ENCODE results near the gene CCNT2. TPM values are rescaled to one million over a fixed set of nuclear protein-coding genes. Genes with fewer than 3 reads are reported as not detected.

The CCNT2 gene
- total RNA-seq, 1 experiment from 2014 or later: 29.6 TPM

- in situ Hi-C loops (cut with HindIII; ENCODE audit: low pct_unique_long_range_greater_than_20kb, low sequenced_read_pairs) (no loop called here), intact Hi-C loops (cut with micrococcal nuclease; ENCODE audit: unreplicated experiment) (no loop called here)
- Histone ChIP-seq H3K27ac (ENCODE audit: low read length) (no peak overlapping the region), H3K36me3 (ENCODE audit: control insufficient read depth, insufficient read depth, low read length) (no peaks in the 10 kb centered on the region), H3K4me1 (ENCODE audit: control insufficient read depth, insufficient read depth, low read length) (no peaks in the 10 kb centered on the region), H3K9me3 (ENCODE audit: control insufficient read depth, insufficient read depth, low read depth, low read length) (no peaks in the 10 kb centered on the region), H3K27me3 (ENCODE audit: control insufficient read depth, insufficient read depth, low read length) (peaks cover under 1% of the 10 kb centered on the region; the same call in 1 of the 2 replicates), H3K4me3 (ENCODE audit: low read depth in 2 of 2, low read length in 2 of 2) (no peak overlapping the region)
- ChIA-PET CTCF (interaction anchor here (0.6 kb wide), 1 partner anchor 14 kb away, joined by 5 read pairs; no protein-coding TSS in a partner anchor), POLR2A (no interaction called here)
- ATAC-seq: no peak
- no peak for DNase-seq (ENCODE audit: low read depth, low spot score)
- no peak for TF ChIP-seq CTCF (IDR thresholded peaks at IDR 0.05)
- TF ChIP-seq, protein P1, sequence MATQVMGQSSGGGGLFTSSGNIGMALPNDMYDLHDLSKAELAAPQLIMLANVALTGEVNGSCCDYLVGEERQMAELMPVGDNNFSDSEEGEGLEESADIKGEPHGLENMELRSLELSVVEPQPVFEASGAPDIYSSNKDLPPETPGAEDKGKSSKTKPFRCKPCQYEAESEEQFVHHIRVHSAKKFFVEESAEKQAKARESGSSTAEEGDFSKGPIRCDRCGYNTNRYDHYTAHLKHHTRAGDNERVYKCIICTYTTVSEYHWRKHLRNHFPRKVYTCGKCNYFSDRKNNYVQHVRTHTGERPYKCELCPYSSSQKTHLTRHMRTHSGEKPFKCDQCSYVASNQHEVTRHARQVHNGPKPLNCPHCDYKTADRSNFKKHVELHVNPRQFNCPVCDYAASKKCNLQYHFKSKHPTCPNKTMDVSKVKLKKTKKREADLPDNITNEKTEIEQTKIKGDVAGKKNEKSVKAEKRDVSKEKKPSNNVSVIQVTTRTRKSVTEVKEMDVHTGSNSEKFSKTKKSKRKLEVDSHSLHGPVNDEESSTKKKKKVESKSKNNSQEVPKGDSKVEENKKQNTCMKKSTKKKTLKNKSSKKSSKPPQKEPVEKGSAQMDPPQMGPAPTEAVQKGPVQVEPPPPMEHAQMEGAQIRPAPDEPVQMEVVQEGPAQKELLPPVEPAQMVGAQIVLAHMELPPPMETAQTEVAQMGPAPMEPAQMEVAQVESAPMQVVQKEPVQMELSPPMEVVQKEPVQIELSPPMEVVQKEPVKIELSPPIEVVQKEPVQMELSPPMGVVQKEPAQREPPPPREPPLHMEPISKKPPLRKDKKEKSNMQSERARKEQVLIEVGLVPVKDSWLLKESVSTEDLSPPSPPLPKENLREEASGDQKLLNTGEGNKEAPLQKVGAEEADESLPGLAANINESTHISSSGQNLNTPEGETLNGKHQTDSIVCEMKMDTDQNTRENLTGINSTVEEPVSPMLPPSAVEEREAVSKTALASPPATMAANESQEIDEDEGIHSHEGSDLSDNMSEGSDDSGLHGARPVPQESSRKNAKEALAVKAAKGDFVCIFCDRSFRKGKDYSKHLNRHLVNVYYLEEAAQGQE (IDR thresholded peaks at IDR 0.05; ENCODE audit: insufficient read depth in 1 of 2, low read depth in 2 of 2, low read length in 1 of 2): no peak
- TF ChIP-seq TCF7L2 (IDR thresholded peaks at IDR 0.05; ENCODE audit: low read depth, low read length): no peak
- no peak for TF ChIP-seq SIN3A (IDR thresholded peaks at IDR 0.05; ENCODE audit: borderline replicate concordance, insufficient read depth, low read depth, low read length)
- TF ChIP-seq POLR2AphosphoS5 (IDR thresholded peaks at IDR 0.05; ENCODE audit: low read depth, low read length): no peak
- no TSS peak for BruUV-seq (replicated peaks)
Measured at GRCh38 chr2:134980639-134981038, 62.0 kb downstream of the CCNT2 start.

DNA sequence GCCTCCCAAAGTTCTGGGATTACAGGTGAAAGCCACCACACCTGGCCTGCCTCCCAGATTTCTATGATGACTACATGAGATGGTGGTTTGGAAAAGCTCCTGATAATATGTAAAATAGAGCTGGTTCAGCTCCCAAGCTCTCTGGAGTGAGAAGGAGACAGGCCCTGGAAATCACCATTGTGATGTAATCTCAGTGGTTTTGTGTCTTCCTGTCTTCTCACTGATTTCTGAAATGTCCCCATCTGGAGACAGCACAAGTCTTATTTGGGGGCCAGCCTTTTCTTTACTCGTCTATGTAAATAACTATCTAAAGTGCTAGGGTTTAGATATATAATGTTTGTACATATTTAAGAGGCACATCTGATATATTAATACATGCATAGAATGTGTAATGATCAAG lies 64.0 kb downstream of the CCNT2 start:
- intact Hi-C loops (cut with micrococcal nuclease; ENCODE audit: unreplicated experiment) (no loop called here), in situ Hi-C loops (cut with HindIII; ENCODE audit: low pct_unique_long_range_greater_than_20kb, low sequenced_read_pairs) (no loop called here)
- ChIA-PET POLR2A (no interaction called here), CTCF (no interaction called here)
- no TSS peak for BruUV-seq (replicated peaks)
- Histone ChIP-seq H3K9me3 (ENCODE audit: control insufficient read depth, insufficient read depth, low read depth, low read length) (no peaks in the 10 kb centered on the region), H3K4me3 (ENCODE audit: low read depth in 2 of 2, low read length in 2 of 2) (no peak overlapping the region), H3K36me3 (ENCODE audit: control insufficient read depth, insufficient read depth, low read length) (no peaks in the 10 kb centered on the region), H3K4me1 (ENCODE audit: control insufficient read depth, insufficient read depth, low read length) (no peaks in the 10 kb centered on the region), H3K27me3 (ENCODE audit: control insufficient read depth, insufficient read depth, low read length) (peaks cover 8% of the 10 kb centered on the region; the same call in 1 of the 2 replicates), H3K27ac (ENCODE audit: low read length) (no peak overlapping the region)
- DNase-seq (ENCODE audit: low read depth, low spot score) (no peak), ATAC-seq (no peak)
- TF ChIP-seq POLR2AphosphoS5 (IDR thresholded peaks at IDR 0.05; ENCODE audit: low read depth, low read length): no peak

GRCh38 chr2:134985061-134985460 lies 66.4 kb downstream of the CCNT2 start:
- Histone ChIP-seq H3K9me3 (ENCODE audit: control insufficient read depth, insufficient read depth, low read depth, low read length) (no peaks in the 10 kb centered on the region), H3K27me3 (ENCODE audit: control insufficient read depth, insufficient read depth, low read length) (peaks cover 11% of the 10 kb centered on the region; the same call in 1 of the 2 replicates), H3K4me1 (ENCODE audit: control insufficient read depth, insufficient read depth, low read length) (no peaks in the 10 kb centered on the region), H3K27ac (ENCODE audit: low read length) (no peak overlapping the region), H3K36me3 (ENCODE audit: control insufficient read depth, insufficient read depth, low read length) (no peaks in the 10 kb centered on the region), H3K4me3 (ENCODE audit: low read depth in 2 of 2, low read length in 2 of 2) (no peak overlapping the region)
- intact Hi-C loops (cut with micrococcal nuclease; ENCODE audit: unreplicated experiment): loop anchor here (5.0 kb wide), 1 partner anchor 812 kb away; no protein-coding TSS in a partner anchor
- no TSS peak for BruUV-seq (replicated peaks)
- ATAC-seq (no peak), DNase-seq (ENCODE audit: low read depth, low spot score) (no peak)
- CTCF ChIA-PET: no interaction called here
- POLR2A ChIA-PET: no interaction called here
- in situ Hi-C loops (cut with HindIII; ENCODE audit: low pct_unique_long_range_greater_than_20kb, low sequenced_read_pairs): no loop called here
- TF ChIP-seq POLR2AphosphoS5 (IDR thresholded peaks at IDR 0.05; ENCODE audit: low read depth, low read length): no peak
- no peak for TF ChIP-seq CTCF (IDR thresholded peaks at IDR 0.05)
